ENCODE data around the gene DKK2.
A peak's percentile ranks its signal among the peaks of the same experiment; 100 is the strongest.

The DKK2 gene

DNA sequence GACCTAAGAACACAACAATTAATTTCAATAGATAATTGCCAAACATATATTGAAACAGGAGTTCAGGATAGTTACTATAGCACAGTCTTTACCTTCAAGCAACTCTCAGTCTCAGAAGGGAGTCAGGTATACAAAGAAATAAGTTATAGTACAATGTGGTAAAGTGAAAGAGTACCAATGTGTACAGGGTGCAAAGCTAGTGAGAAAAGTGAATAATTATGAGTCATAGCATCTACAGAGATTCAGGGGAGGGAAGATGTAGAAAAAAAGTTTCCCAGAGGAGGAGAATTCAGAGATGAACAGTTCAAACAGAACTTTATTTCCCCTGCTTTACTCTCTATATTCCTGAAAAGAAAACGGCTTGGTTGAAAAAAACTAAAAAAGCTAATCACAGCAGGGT lies 22.7 kb upstream of the DKK2 start:
- no peaks in the 10 kb centered on the region for H4K20me1 ChIP-seq (ENCODE audit: insufficient read depth)
- no peaks in the 10 kb centered on the region for H3K4me1 ChIP-seq (ENCODE audit: low read depth, poor library complexity, severe bottlenecking)
- no peak overlapping the region for H3K9ac ChIP-seq
- H2AFZ ChIP-seq (ENCODE audit: low read depth): no peak overlapping the region
- no peak overlapping the region for H3K4me2 ChIP-seq
- H3K4me3 ChIP-seq (IDR thresholded peaks at IDR 0.05; ENCODE audit: insufficient read depth, low read depth, low read length): no peak overlapping the region
- no peaks in the 10 kb centered on the region for H3K27me3 ChIP-seq (ENCODE audit: insufficient read depth, low read depth)
- no peaks in the 10 kb centered on the region for H3K36me3 ChIP-seq (ENCODE audit: insufficient read depth)
- H3K79me2 ChIP-seq (ENCODE audit: insufficient read depth, low read depth): no peaks in the 10 kb centered on the region
- H3K27ac ChIP-seq: no peak overlapping the region
- TF ChIP-seq, protein P1, sequence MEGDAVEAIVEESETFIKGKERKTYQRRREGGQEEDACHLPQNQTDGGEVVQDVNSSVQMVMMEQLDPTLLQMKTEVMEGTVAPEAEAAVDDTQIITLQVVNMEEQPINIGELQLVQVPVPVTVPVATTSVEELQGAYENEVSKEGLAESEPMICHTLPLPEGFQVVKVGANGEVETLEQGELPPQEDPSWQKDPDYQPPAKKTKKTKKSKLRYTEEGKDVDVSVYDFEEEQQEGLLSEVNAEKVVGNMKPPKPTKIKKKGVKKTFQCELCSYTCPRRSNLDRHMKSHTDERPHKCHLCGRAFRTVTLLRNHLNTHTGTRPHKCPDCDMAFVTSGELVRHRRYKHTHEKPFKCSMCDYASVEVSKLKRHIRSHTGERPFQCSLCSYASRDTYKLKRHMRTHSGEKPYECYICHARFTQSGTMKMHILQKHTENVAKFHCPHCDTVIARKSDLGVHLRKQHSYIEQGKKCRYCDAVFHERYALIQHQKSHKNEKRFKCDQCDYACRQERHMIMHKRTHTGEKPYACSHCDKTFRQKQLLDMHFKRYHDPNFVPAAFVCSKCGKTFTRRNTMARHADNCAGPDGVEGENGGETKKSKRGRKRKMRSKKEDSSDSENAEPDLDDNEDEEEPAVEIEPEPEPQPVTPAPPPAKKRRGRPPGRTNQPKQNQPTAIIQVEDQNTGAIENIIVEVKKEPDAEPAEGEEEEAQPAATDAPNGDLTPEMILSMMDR (conservative IDR thresholded peaks at IDR 0.05; ENCODE audit: low read depth, low read length): no peak

DNA sequence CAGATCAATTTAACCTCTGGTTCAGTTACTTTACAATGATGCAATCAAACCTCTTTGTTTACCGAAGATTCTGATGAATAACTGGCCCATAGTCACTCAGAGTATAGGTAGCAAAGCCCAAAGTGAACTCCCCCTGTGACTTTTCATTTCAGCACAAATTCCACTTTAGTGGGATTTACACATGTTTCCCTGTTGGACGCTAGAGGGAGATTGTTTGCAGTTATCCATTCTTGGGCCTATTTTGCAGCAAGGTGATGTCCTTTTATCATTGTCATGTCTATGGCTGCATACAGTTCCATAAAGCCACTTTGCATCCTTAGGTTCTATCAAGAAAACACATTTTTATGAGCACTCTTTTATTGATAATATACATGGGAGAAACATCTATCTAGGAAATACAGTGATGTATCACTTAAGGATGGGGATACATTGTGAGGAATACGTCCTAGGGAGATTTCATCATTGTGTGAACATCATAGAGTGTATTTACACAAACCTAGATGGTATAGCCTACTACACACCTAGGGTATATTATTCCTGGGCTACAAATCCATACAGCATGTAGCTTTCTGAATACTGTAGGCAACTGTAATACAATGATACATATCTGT lies 14.5 kb upstream of the DKK2 start:
- Histone ChIP-seq H2AFZ (ENCODE audit: low read depth) (no peak overlapping the region), H3K4me1 (ENCODE audit: low read depth, poor library complexity, severe bottlenecking) (no peaks in the 10 kb centered on the region), H3K79me2 (ENCODE audit: insufficient read depth, low read depth) (no peaks in the 10 kb centered on the region), H3K4me2 (no peak overlapping the region), H3K36me3 (ENCODE audit: insufficient read depth) (no peaks in the 10 kb centered on the region), H4K20me1 (ENCODE audit: insufficient read depth) (no peaks in the 10 kb centered on the region), H3K4me3 (IDR thresholded peaks at IDR 0.05; ENCODE audit: insufficient read depth, low read depth, low read length) (no peak overlapping the region), H3K9ac (no peak overlapping the region), H3K27ac (no peak overlapping the region), H3K27me3 (ENCODE audit: insufficient read depth, low read depth) (no peaks in the 10 kb centered on the region)
- TF ChIP-seq, protein P1 (conservative IDR thresholded peaks at IDR 0.05; ENCODE audit: low read depth, low read length): peak; percentile 71

DNA sequence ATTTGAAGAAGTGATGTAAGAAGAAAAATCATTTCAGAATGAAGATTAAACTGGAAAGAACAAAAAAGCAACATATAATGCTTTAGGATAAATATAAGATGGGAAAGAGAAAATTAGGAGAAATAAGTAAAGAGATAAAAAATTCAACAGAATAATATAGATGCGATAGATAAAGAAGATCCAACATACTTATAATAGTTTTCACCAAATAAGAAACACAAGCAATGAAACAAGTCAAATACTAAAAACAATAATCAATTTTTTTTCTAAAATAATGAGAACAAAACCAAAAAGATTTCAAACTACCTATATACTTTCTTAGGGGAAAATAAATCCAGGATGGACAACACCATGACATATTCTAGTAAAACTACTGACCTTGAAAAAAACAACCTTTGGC lies 10.1 kb upstream of the DKK2 start:
- no peaks in the 10 kb centered on the region for H3K27me3 ChIP-seq (ENCODE audit: insufficient read depth, low read depth)

DNA sequence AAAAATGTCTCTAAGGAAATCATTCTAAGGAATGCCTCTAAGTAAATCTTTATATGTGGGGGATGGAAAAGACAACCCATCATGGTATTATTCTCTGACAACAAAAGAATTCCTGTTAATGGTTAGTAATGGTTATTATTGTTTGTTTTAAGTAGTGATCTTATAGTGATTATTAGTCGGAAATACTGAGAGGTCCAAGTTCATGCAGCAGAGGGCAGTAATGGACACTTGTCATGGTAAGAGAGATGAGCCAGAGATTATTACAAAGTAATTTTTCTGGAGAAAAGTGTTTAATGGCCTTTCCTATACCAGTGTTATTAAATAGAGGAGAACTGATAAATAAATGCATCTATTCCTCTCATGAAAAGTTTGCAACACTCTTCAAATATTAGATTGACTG lies 8.1 kb upstream of the DKK2 start:
- H3K36me3 ChIP-seq (ENCODE audit: insufficient read depth): no peaks in the 10 kb centered on the region
- H3K9ac ChIP-seq: no peak overlapping the region
- no peaks in the 10 kb centered on the region for H3K27me3 ChIP-seq (ENCODE audit: insufficient read depth, low read depth)
- no peak overlapping the region for H3K4me3 ChIP-seq (IDR thresholded peaks at IDR 0.05; ENCODE audit: insufficient read depth, low read depth, low read length)
- H3K79me2 ChIP-seq (ENCODE audit: insufficient read depth, low read depth): no peaks in the 10 kb centered on the region
- H2AFZ ChIP-seq (ENCODE audit: low read depth): no peak overlapping the region
- H3K27ac ChIP-seq: no peak overlapping the region
- no peaks in the 10 kb centered on the region for H4K20me1 ChIP-seq (ENCODE audit: insufficient read depth)
- no peaks in the 10 kb centered on the region for H3K4me1 ChIP-seq (ENCODE audit: low read depth, poor library complexity, severe bottlenecking)
- H3K4me2 ChIP-seq: no peak overlapping the region
- TF ChIP-seq, protein P1 (conservative IDR thresholded peaks at IDR 0.05; ENCODE audit: low read depth, low read length): peak; percentile 23; the same call in 1 of the 2 replicates

More for the DNA sequence above, 10.1 kb upstream of the DKK2 start:
- no peaks in the 10 kb centered on the region for H4K20me1 ChIP-seq (ENCODE audit: insufficient read depth)
- no peaks in the 10 kb centered on the region for H3K36me3 ChIP-seq (ENCODE audit: insufficient read depth)
- no peak overlapping the region for H3K4me2 ChIP-seq
- H3K79me2 ChIP-seq (ENCODE audit: insufficient read depth, low read depth): no peaks in the 10 kb centered on the region
- TF ChIP-seq, protein P1 (conservative IDR thresholded peaks at IDR 0.05; ENCODE audit: low read depth, low read length): no peak
- no peak overlapping the region for H3K27ac ChIP-seq
- H3K9ac ChIP-seq: no peak overlapping the region
- no peak overlapping the region for H3K4me3 ChIP-seq (IDR thresholded peaks at IDR 0.05; ENCODE audit: insufficient read depth, low read depth, low read length)
- no peak overlapping the region for H2AFZ ChIP-seq (ENCODE audit: low read depth)
- no peaks in the 10 kb centered on the region for H3K4me1 ChIP-seq (ENCODE audit: low read depth, poor library complexity, severe bottlenecking)
